ENCODE data around the gene GABRB1.

- TF ChIP-seq, protein P1, sequence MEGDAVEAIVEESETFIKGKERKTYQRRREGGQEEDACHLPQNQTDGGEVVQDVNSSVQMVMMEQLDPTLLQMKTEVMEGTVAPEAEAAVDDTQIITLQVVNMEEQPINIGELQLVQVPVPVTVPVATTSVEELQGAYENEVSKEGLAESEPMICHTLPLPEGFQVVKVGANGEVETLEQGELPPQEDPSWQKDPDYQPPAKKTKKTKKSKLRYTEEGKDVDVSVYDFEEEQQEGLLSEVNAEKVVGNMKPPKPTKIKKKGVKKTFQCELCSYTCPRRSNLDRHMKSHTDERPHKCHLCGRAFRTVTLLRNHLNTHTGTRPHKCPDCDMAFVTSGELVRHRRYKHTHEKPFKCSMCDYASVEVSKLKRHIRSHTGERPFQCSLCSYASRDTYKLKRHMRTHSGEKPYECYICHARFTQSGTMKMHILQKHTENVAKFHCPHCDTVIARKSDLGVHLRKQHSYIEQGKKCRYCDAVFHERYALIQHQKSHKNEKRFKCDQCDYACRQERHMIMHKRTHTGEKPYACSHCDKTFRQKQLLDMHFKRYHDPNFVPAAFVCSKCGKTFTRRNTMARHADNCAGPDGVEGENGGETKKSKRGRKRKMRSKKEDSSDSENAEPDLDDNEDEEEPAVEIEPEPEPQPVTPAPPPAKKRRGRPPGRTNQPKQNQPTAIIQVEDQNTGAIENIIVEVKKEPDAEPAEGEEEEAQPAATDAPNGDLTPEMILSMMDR (conservative IDR thresholded peaks at IDR 0.05; ENCODE audit: low read depth in 2 of 2): no peak
- TF ChIP-seq REST (IDR thresholded peaks at IDR 0.05; ENCODE audit: unreplicated experiment): no peak
- no peak for TF ChIP-seq EZH2 (IDR thresholded peaks at IDR 0.05; ENCODE audit: low read depth, unreplicated experiment)
- no peak for TF ChIP-seq NANOG (IDR thresholded peaks at IDR 0.05; ENCODE audit: borderline replicate concordance)
- TF ChIP-seq POLR2AphosphoS5 (IDR thresholded peaks at IDR 0.05; ENCODE audit: low read depth): no peak
These were observed 186.5 kb downstream of the GABRB1 start for GRCh38 chr4:47217884-47218283.

Measured in GM23338 (cell line).